Measurements from ENCODE around the gene STAT3.

GRCh38 chr17:42283241-42284023, 104.8 kb downstream of the STAT3 start:
- TF ChIP-seq RAD21 (conservative IDR thresholded peaks at IDR 0.05 in 1 of 2, IDR thresholded peaks at IDR 0.05 in 1 of 2) (no peak), POLR2A (IDR thresholded peaks at IDR 0.05; ENCODE audit: low read length) (no peak), USF2 (IDR thresholded peaks at IDR 0.05) (no peak), CTCF (IDR thresholded peaks at IDR 0.05) (no peak), HDAC2 (IDR thresholded peaks at IDR 0.05) (no peak), ESRRA (IDR thresholded peaks at IDR 0.05; ENCODE audit: borderline replicate concordance, low read length) (no peak), EP300 (IDR thresholded peaks at IDR 0.05) (no peak), CHD4 (IDR thresholded peaks at IDR 0.05; ENCODE audit: borderline replicate concordance) (no peak), CEBPB (IDR thresholded peaks at IDR 0.05) (no peak), EHF (CRISPR knock-in tag; IDR thresholded peaks at IDR 0.05) (no peak)
- TF ChIP-seq, protein P1, sequence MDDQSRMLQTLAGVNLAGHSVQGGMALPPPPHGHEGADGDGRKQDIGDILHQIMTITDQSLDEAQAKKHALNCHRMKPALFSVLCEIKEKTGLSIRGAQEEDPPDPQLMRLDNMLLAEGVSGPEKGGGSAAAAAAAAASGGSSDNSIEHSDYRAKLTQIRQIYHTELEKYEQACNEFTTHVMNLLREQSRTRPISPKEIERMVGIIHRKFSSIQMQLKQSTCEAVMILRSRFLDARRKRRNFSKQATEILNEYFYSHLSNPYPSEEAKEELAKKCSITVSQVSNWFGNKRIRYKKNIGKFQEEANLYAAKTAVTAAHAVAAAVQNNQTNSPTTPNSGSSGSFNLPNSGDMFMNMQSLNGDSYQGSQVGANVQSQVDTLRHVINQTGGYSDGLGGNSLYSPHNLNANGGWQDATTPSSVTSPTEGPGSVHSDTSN (IDR thresholded peaks at IDR 0.05), result no peak
